ENCODE data around the gene DDAH1. TPM values are rescaled to one million over a fixed set of nuclear protein-coding genes. Genes with fewer than 3 reads are reported as not detected.

Gene DDAH1
- total RNA-seq, 1 donor from 2014 or later, result 10.8 TPM

- Mint-ChIP-seq H3K4me3 (ENCODE audit: unreplicated experiment) (no peak overlapping the region), H3K9me3 (ENCODE audit: unreplicated experiment) (no peaks in the 10 kb centered on the region), H3K27me3 (ENCODE audit: unreplicated experiment) (peaks cover 2% of the 10 kb centered on the region), H3K36me3 (ENCODE audit: low read depth, unreplicated experiment) (no peaks in the 10 kb centered on the region), H3K4me1 (ENCODE audit: unreplicated experiment) (peaks cover 6% of the 10 kb centered on the region), H3K27ac (ENCODE audit: unreplicated experiment) (no peak overlapping the region)
- no peak for DNase-seq (ENCODE audit: low spot score)
- no peak for TF ChIP-seq CTCF (IDR thresholded peaks at IDR 0.05; ENCODE audit: unreplicated experiment)
Measured at GRCh38 chr1:85461216-85461918, 3.6 kb downstream of the DDAH1 start.

- DNase-seq (ENCODE audit: low spot score), result no peak
- no peaks in the 10 kb centered on the region for H3K36me3 Mint-ChIP-seq (ENCODE audit: low read depth, unreplicated experiment)
- TF ChIP-seq CTCF (IDR thresholded peaks at IDR 0.05; ENCODE audit: unreplicated experiment), result no peak
- no peak overlapping the region for H3K27ac Mint-ChIP-seq (ENCODE audit: unreplicated experiment)
- peaks cover 6% of the 10 kb centered on the region for H3K4me1 Mint-ChIP-seq (ENCODE audit: unreplicated experiment)
- H3K4me3 Mint-ChIP-seq (ENCODE audit: unreplicated experiment), result no peak overlapping the region
- H3K9me3 Mint-ChIP-seq (ENCODE audit: unreplicated experiment), result no peaks in the 10 kb centered on the region
- H3K27me3 Mint-ChIP-seq (ENCODE audit: unreplicated experiment), result peaks cover 2% of the 10 kb centered on the region
Measured at GRCh38 chr1:85460555-85461088, 4.3 kb downstream of the DDAH1 start.

DNA sequence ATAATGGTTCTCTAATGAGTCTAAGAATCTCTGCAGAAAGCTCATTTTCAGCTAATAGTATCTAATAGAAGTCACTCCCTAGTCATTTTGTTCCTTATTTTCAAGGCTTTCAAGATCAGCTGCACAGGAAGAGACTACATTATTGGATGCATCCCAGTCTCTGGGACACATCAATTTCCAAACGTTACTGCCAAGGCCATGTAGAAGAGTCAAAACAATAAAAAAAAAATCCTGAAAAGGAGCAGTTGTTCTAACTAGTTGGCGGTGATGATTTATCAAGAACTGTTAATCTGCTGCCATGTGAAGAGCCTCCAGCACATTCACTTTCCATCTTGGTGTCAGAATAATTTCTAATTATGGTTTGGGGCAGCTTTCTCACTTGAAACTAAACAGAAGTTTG lies 5.7 kb downstream of the DDAH1 start:
- Mint-ChIP-seq H3K27me3 (ENCODE audit: unreplicated experiment) (peaks cover 2% of the 10 kb centered on the region), H3K27ac (ENCODE audit: unreplicated experiment) (no peak overlapping the region), H3K4me1 (ENCODE audit: unreplicated experiment) (peaks cover 4% of the 10 kb centered on the region), H3K9me3 (ENCODE audit: unreplicated experiment) (no peaks in the 10 kb centered on the region), H3K36me3 (ENCODE audit: low read depth, unreplicated experiment) (no peaks in the 10 kb centered on the region), H3K4me3 (ENCODE audit: unreplicated experiment) (no peak overlapping the region)
- DNase-seq (ENCODE audit: low spot score), result no peak
- no peak for TF ChIP-seq CTCF (IDR thresholded peaks at IDR 0.05; ENCODE audit: unreplicated experiment)

DNA sequence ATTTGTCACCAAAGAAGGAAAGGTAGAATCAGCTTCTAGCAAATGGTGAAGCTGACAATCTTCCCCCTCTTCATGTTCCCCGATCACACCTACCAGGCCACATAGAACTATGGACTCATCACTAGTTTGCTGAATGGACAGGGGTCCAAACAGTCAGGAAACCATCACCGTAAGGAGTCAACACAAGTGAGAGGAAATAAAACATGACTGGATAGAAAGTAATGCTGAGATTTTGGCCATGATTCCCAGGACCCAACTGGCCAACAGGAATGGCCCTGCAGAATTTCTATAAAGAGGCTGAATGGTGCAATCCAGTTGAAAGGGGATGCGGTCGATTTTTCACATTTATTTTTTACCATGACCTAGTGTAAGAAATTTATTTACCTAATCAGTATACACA lies 10.7 kb downstream of the DDAH1 start:
- TF ChIP-seq CTCF (IDR thresholded peaks at IDR 0.05; ENCODE audit: unreplicated experiment), result no peak
- H3K4me1 Mint-ChIP-seq (ENCODE audit: unreplicated experiment), result no peaks in the 10 kb centered on the region
- no peak for DNase-seq (ENCODE audit: low spot score)
- H3K36me3 Mint-ChIP-seq (ENCODE audit: low read depth, unreplicated experiment), result peaks cover 3% of the 10 kb centered on the region
- H3K27ac Mint-ChIP-seq (ENCODE audit: unreplicated experiment), result no peak overlapping the region
- no peak overlapping the region for H3K4me3 Mint-ChIP-seq (ENCODE audit: unreplicated experiment)
- no peaks in the 10 kb centered on the region for H3K9me3 Mint-ChIP-seq (ENCODE audit: unreplicated experiment)
- H3K27me3 Mint-ChIP-seq (ENCODE audit: unreplicated experiment), result no peaks in the 10 kb centered on the region

DNA sequence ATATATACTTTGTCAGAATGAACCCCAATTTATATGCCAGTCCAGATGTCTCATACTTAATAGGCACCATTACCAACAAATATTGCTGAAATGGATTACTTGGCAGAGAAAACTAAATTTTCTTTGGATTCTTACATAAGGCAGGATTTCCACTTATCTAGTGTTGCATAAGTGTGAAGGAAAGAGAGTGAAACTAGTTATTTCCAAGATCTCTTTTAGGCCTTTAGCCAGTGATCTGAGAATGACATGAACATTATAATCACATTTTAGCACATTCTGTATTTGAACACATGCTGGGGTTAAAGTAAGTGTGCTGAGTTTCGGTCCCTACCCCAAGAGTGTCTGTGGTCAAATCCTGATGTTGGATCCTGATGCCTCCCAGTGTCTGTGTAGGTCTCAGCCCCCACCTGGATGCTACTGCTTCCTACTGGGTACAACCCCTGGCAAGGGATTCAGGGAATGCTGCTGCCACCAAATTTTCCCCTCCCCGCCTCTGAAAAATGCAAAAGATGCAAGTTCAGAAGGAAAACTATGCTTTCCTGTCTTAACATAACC lies 11.2 kb downstream of the DDAH1 start:
- Mint-ChIP-seq H3K4me1 (ENCODE audit: unreplicated experiment) (no peaks in the 10 kb centered on the region), H3K27me3 (ENCODE audit: unreplicated experiment) (no peaks in the 10 kb centered on the region), H3K27ac (ENCODE audit: unreplicated experiment) (no peak overlapping the region), H3K36me3 (ENCODE audit: low read depth, unreplicated experiment) (peaks cover 3% of the 10 kb centered on the region), H3K4me3 (ENCODE audit: unreplicated experiment) (no peak overlapping the region), H3K9me3 (ENCODE audit: unreplicated experiment) (no peaks in the 10 kb centered on the region)
- TF ChIP-seq CTCF (IDR thresholded peaks at IDR 0.05; ENCODE audit: unreplicated experiment), result no peak
- no peak for DNase-seq (ENCODE audit: low spot score)
